ENCODE data around the gene BBOX1. TPM values are rescaled to one million over a fixed set of nuclear protein-coding genes. Genes with fewer than 3 reads are reported as not detected.

The BBOX1 gene
- total RNA-seq, 4 donors from 2014 or later, result 28.6 to 51.0 (median 44.7) TPM

GRCh38 chr11:27025957-27026733 lies 14.5 kb upstream of the BBOX1 start:
- no peaks in the 10 kb centered on the region for H3K27me3 ChIP-seq
- WGBS, result 86% methylated on average over 8 of the region's 8 CpGs
- H3K4me1 ChIP-seq, result no peaks in the 10 kb centered on the region
- H3K9me3 ChIP-seq, result no peaks in the 10 kb centered on the region
- no peak for DNase-seq (ENCODE audit: low spot score in 2 of 2)
- H3K27ac ChIP-seq, result no peak overlapping the region
- TF ChIP-seq POLR2AphosphoS5 (IDR thresholded peaks at IDR 0.05), result no peak
- TF ChIP-seq POLR2A (IDR thresholded peaks at IDR 0.05), result no peak
- TF ChIP-seq CTCF (IDR thresholded peaks at IDR 0.05), result no peak
- no peak for TF ChIP-seq EP300 (IDR thresholded peaks at IDR 0.05)
- H3K4me3 ChIP-seq, result no peak overlapping the region
- H3K36me3 ChIP-seq, result no peaks in the 10 kb centered on the region

- no peak for DNase-seq (ENCODE audit: low spot score in 2 of 2)
- no peak for TF ChIP-seq CTCF (IDR thresholded peaks at IDR 0.05)
- no peak for TF ChIP-seq POLR2AphosphoS5 (IDR thresholded peaks at IDR 0.05)
- no peak for TF ChIP-seq POLR2A (IDR thresholded peaks at IDR 0.05)
- no peak for TF ChIP-seq EP300 (IDR thresholded peaks at IDR 0.05)
- no peaks in the 10 kb centered on the region for H3K36me3 ChIP-seq
- no peak overlapping the region for H3K4me3 ChIP-seq
- WGBS, result 37% methylated on average over 1 of the region's 1 CpG
- no peaks in the 10 kb centered on the region for H3K4me1 ChIP-seq
- no peak overlapping the region for H3K27ac ChIP-seq
- H3K9me3 ChIP-seq, result no peaks in the 10 kb centered on the region
- H3K27me3 ChIP-seq, result no peaks in the 10 kb centered on the region
These were observed 12.1 kb upstream of the BBOX1 start for GRCh38 chr11:27028561-27028965.

GRCh38 chr11:27029966-27030365 lies 10.6 kb upstream of the BBOX1 start:
- H3K4me3 ChIP-seq, result no peak overlapping the region
- H3K9me3 ChIP-seq, result peaks cover 3% of the 10 kb centered on the region
- no peaks in the 10 kb centered on the region for H3K4me1 ChIP-seq
- TF ChIP-seq POLR2A (IDR thresholded peaks at IDR 0.05), result no peak
- no peak for TF ChIP-seq CTCF (IDR thresholded peaks at IDR 0.05)
- no peak for TF ChIP-seq POLR2AphosphoS5 (IDR thresholded peaks at IDR 0.05)
- TF ChIP-seq EP300 (IDR thresholded peaks at IDR 0.05), result no peak
- H3K36me3 ChIP-seq, result no peaks in the 10 kb centered on the region
- H3K27me3 ChIP-seq, result no peaks in the 10 kb centered on the region
- H3K27ac ChIP-seq, result no peak overlapping the region
- WGBS, result 100% methylated on average over 1 of the region's 1 CpG
- DNase-seq (ENCODE audit: low spot score in 2 of 2), result no peak

GRCh38 chr11:27031754-27032153 lies 8.9 kb upstream of the BBOX1 start:
- TF ChIP-seq CTCF (IDR thresholded peaks at IDR 0.05) (no peak), POLR2AphosphoS5 (IDR thresholded peaks at IDR 0.05) (no peak), EP300 (IDR thresholded peaks at IDR 0.05) (no peak), POLR2A (IDR thresholded peaks at IDR 0.05) (no peak)
- Histone ChIP-seq H3K4me3 (no peak overlapping the region), H3K9me3 (peaks cover 3% of the 10 kb centered on the region), H3K27me3 (no peaks in the 10 kb centered on the region), H3K36me3 (no peaks in the 10 kb centered on the region), H3K27ac (no peak overlapping the region), H3K4me1 (no peaks in the 10 kb centered on the region)
- no peak for DNase-seq (ENCODE audit: low spot score in 2 of 2)
- 97% methylated on average over 4 of the region's 5 CpGs for WGBS

- peak overlapping the region; percentile 82 for H3K27ac ChIP-seq
- TF ChIP-seq EP300 (IDR thresholded peaks at IDR 0.05) (no peak), POLR2AphosphoS5 (IDR thresholded peaks at IDR 0.05) (no peak), POLR2A (IDR thresholded peaks at IDR 0.05) (no peak), CTCF (IDR thresholded peaks at IDR 0.05) (no peak)
- WGBS, result 40% methylated on average over 3 of the region's 3 CpGs
- H3K36me3 ChIP-seq, result no peaks in the 10 kb centered on the region
- no peak overlapping the region for H3K4me3 ChIP-seq
- no peak for DNase-seq (ENCODE audit: low spot score in 2 of 2)
- peaks cover 1% of the 10 kb centered on the region for H3K9me3 ChIP-seq
- H3K4me1 ChIP-seq, result peaks cover 12% of the 10 kb centered on the region
- no peaks in the 10 kb centered on the region for H3K27me3 ChIP-seq
These were observed 742 bp upstream of the BBOX1 start for GRCh38 chr11:27039873-27040272.

All from suprapubic skin (tissue), 4 donors.